B cell (primary cell): Measurements from ENCODE around the gene CFAP73. TPM values are rescaled to one million over a fixed set of nuclear protein-coding genes. Genes with fewer than 3 reads are reported as not detected.

Source experiments
- ATAC-seq: fragments of 200-7000 bp; cut with Tn5 transposase; one replicate; pipeline ENCODE4 v1.10.0; 2021; ENCODE audit warnings: low read depth, mild to moderate bottlenecking, moderate number of reproducible peaks, moderate library complexity
- CTCF ChIA-PET: fragments of 350-600 bp; sonication (Branson Sonifier 250); formaldehyde crosslinking; loops from one replicate; lab custom pipeline; 2021; ENCODE audit warnings: antibody characterized with exemption, inconsistent platforms; lab: Charles Lee
- POLR2A ChIA-PET: fragments of 350-600 bp; sonication (Branson Sonifier 250); formaldehyde crosslinking; loops from one replicate; lab custom pipeline; 2021; ENCODE audit warnings: antibody characterized with exemption; lab: Charles Lee
- DNase-seq: peaks from one replicate; pipeline ENCODE4 v3.0.0; 2013
- H2AFZ ChIP-seq: 2 replicates; pipeline ENCODE4 v1.6.1; 2012; ENCODE audit warnings: mild to moderate bottlenecking, low read depth, low read length; ENCODE audit not compliant: insufficient read depth, poor library complexity, severe bottlenecking
- H3K27ac ChIP-seq, 2 donors: 1 replicate in 1 of 2; 2 replicates in 1 of 2; pipeline ENCODE4 v1.5.1; 2012 to 2013; ENCODE audit warnings: low read length in 2 of 2, mild to moderate bottlenecking in 2 of 2, moderate library complexity in 1 of 2
- H3K27me3 ChIP-seq, 4 experiments: fragments of 200-600 bp in 1 of 4; sonication (generic) in 1 of 4; replicated peaks in 1 of 4; 1 replicate in 2 of 4; 2 replicates in 2 of 4; pipeline versions ENCODE4 v1.6.1 to v1.7.0; 2013 to 2016; ENCODE audit warnings: low read length in 3 of 4, mild to moderate bottlenecking in 2 of 4, mixed read lengths in 1 of 4, moderate library complexity in 1 of 4; ENCODE audit not compliant: insufficient read depth in 4 of 4, control insufficient read depth in 3 of 4; ENCODE audit errors: control extremely low read depth in 1 of 4
- H3K36me3 ChIP-seq, 2 experiments: replicated peaks in 1 of 2; 1 replicate in 1 of 2; 2 replicates in 1 of 2; pipeline versions ENCODE4 v1.6.1 to v1.7.1; 2013; ENCODE audit warnings: low read length in 1 of 2; ENCODE audit not compliant: insufficient read depth in 2 of 2, control insufficient read depth in 1 of 2; ENCODE audit errors: control extremely low read depth in 1 of 2, extremely low read depth in 1 of 2
- H3K4me1 ChIP-seq, 2 donors: fragments of 200-600 bp in 1 of 2; sonication (generic) in 1 of 2; 1 replicate in 1 of 2; 2 replicates in 1 of 2; pipeline versions ENCODE4 v1.5.1 to v1.6.1; 2013 to 2017; ENCODE audit warnings: low read length in 2 of 2; ENCODE audit not compliant: control insufficient read depth in 2 of 2, insufficient read depth in 2 of 2
- H3K4me2 ChIP-seq: replicated peaks from 2 replicates; pipeline ENCODE3; 2012; ENCODE audit warnings: mild to moderate bottlenecking, low read depth, low read length; ENCODE audit not compliant: poor library complexity, severe bottlenecking
- H3K4me3 ChIP-seq, 5 experiments: fragments of 200-600 bp in 1 of 5; sonication (generic) in 1 of 5; 1 replicate in 3 of 5; 2 replicates in 2 of 5; pipeline versions ENCODE4 v1.5.1 to v1.7.0; 2011 to 2016; ENCODE audit warnings: low read length in 4 of 5, mild to moderate bottlenecking in 4 of 5, low read depth in 2 of 5, control low read depth in 1 of 5, moderate library complexity in 1 of 5; ENCODE audit not compliant: insufficient read depth in 1 of 5; ENCODE audit errors: control extremely low read depth in 1 of 5, extremely low read depth in 1 of 5
- H3K79me2 ChIP-seq: fragments of 200-600 bp; sonication (generic); one replicate; pipeline ENCODE4 v1.6.0; 2016; ENCODE audit warnings: low read length; ENCODE audit not compliant: control insufficient read depth, insufficient read depth
- H3K9ac ChIP-seq: fragments of 200-600 bp; sonication (generic); 2 replicates; pipeline ENCODE4 v1.6.1; 2017; ENCODE audit warnings: mild to moderate bottlenecking, low read length, moderate library complexity
- H3K9me3 ChIP-seq, 3 donors: one replicate each; pipeline versions ENCODE4 v1.6.1 to v1.7.1; 2013; ENCODE audit warnings: low read length in 2 of 3; ENCODE audit not compliant: control insufficient read depth in 2 of 3, insufficient read depth in 1 of 3; ENCODE audit errors: control extremely low read depth in 1 of 3
- H4K20me1 ChIP-seq: 2 replicates; pipeline ENCODE4 v1.6.0; 2012; ENCODE audit warnings: mild to moderate bottlenecking, low read length; ENCODE audit not compliant: insufficient read depth, control insufficient read depth, poor library complexity, severe bottlenecking
- H3K27ac Mint-ChIP-seq: one replicate; pipeline ENCODE4 v1.8.0; 2021; ENCODE audit warnings: mixed read lengths
- H3K27me3 Mint-ChIP-seq: one replicate; pipeline ENCODE4 v1.8.0; 2021; ENCODE audit warnings: mixed read lengths
- H3K4me1 Mint-ChIP-seq: one replicate; pipeline ENCODE4 v1.8.0; 2021; ENCODE audit warnings: mixed read lengths
- H3K4me3 Mint-ChIP-seq: one replicate; pipeline ENCODE4 v1.8.0; 2021; ENCODE audit warnings: mixed read lengths
- H3K9me3 Mint-ChIP-seq: one replicate; pipeline ENCODE4 v1.8.0; 2022; ENCODE audit warnings: mixed read lengths; ENCODE audit not compliant: insufficient read depth
- EZH2 ChIP-seq: IDR thresholded peaks from 2 replicates; pipeline ENCODE4 v1.6.1; 2012; ENCODE audit warnings: borderline replicate concordance, low read depth, mild to moderate bottlenecking, moderate library complexity, low read length; ENCODE audit not compliant: insufficient read depth, poor library complexity, severe bottlenecking
- WGBS: methylation state at CpG from one replicate; pipeline ENCODE4 v1.1.5; 2013; ENCODE audit warnings: missing lambda C conversion rate; ENCODE audit not compliant: insufficient coverage; 5-methylcytosine and 5-hydroxymethylcytosine counted together
- intact Hi-C: fragments of 100-400 bp; cut with micrococcal nuclease; formaldehyde crosslinking; loops from one replicate; pipeline ENCODE4 v1.10.0; 2022
- polyA plus RNA-seq: library from polyadenylated mRNA; depleted of rRNA; stranded (reverse); fragments of >200 nt; gene quantifications from 2 replicates; pipeline ENCODE4 v1.2.3, GENCODE V29; 2012
- total RNA-seq, 2 donors: library from RNA; stranded (reverse); fragments of 120-200 nt in 1 of 2; gene quantifications; 1 replicate in 1 of 2; 2 replicates in 1 of 2; pipeline versions ENCODE4 v1.2.3 to v1.2.4, GENCODE V29; 2013 to 2022
- TF ChIP-seq, protein P1 (sequence below): fragments of 200-600 bp; IDR thresholded peaks from one replicate; pipeline ENCODE4 v1.8.0; 2022; ENCODE audit warnings: antibody characterized with exemption, mild to moderate bottlenecking

CFAP73 gene
- total and polyA plus RNA-seq, 2 donors (not counting 1 experiment from before 2014, with no cell fraction given): 0.13 to 5.1 TPM

DNA sequence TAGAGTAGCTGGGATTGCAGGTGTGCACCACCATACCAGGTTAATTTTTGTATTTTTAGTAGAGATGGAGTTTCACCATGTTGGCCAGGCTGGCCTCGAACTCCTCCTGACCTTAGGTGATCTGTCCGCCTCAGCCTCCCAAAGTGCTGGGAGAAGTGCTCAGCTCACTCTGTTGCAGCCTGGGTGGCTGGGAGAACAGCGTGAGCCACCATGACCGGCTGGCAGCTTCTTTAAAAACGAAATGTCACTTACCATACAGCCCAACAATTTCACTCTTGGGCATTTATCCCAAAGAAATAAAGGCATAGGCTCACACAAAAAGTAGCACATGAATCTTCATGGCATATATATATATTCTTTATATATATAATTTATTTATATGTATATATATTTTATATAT is 4.7 kb upstream of the CFAP73 start:
- no peak overlapping the region for H3K9ac ChIP-seq
- no peaks in the 10 kb centered on the region for H4K20me1 ChIP-seq
- no peaks in the 10 kb centered on the region for H3K36me3 ChIP-seq
- peaks cover 3% of the 10 kb centered on the region for H3K9me3 Mint-ChIP-seq
- 93% methylated on average over 2 of the region's 5 CpGs for WGBS
- no peak overlapping the region for H3K4me3 ChIP-seq
- no peak overlapping the region for H3K27ac Mint-ChIP-seq
- intact Hi-C loops: no loop called here
- ChIA-PET CTCF (interaction anchor here (0.9 to 1.0 kb wide), 3 partner anchors 8 to 96 kb away, joined by 3 to 5 read pairs (median 4); no protein-coding TSS in a partner anchor), POLR2A (no interaction called here)
- no peak overlapping the region for H3K27ac ChIP-seq
- H3K27me3 Mint-ChIP-seq: no peaks in the 10 kb centered on the region
- H3K4me2 ChIP-seq: no peak overlapping the region
- H3K9me3 ChIP-seq: peaks cover 0 to 6% (median 1%) of the 10 kb centered on the region in 3 donors
- H3K4me1 Mint-ChIP-seq: peaks cover 19% of the 10 kb centered on the region
- H3K27me3 ChIP-seq: no peaks in the 10 kb centered on the region
- peaks cover 14 to 17% of the 10 kb centered on the region in 2 donors for H3K4me1 ChIP-seq
- TF ChIP-seq EZH2: no peak
- TF ChIP-seq, protein P1, sequence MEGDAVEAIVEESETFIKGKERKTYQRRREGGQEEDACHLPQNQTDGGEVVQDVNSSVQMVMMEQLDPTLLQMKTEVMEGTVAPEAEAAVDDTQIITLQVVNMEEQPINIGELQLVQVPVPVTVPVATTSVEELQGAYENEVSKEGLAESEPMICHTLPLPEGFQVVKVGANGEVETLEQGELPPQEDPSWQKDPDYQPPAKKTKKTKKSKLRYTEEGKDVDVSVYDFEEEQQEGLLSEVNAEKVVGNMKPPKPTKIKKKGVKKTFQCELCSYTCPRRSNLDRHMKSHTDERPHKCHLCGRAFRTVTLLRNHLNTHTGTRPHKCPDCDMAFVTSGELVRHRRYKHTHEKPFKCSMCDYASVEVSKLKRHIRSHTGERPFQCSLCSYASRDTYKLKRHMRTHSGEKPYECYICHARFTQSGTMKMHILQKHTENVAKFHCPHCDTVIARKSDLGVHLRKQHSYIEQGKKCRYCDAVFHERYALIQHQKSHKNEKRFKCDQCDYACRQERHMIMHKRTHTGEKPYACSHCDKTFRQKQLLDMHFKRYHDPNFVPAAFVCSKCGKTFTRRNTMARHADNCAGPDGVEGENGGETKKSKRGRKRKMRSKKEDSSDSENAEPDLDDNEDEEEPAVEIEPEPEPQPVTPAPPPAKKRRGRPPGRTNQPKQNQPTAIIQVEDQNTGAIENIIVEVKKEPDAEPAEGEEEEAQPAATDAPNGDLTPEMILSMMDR: no peak
- H3K79me2 ChIP-seq: no peaks in the 10 kb centered on the region
- DNase-seq: no peak
- no peak for ATAC-seq
- H3K4me3 Mint-ChIP-seq: no peak overlapping the region
- H2AFZ ChIP-seq: no peak overlapping the region

GRCh38 chr12:113145720-113146551 is 3.6 kb upstream of the CFAP73 start:
- Histone ChIP-seq H3K27ac (no peak overlapping the region), H3K36me3 (no peaks in the 10 kb centered on the region), H3K9me3 (peaks cover 0 to 6% (median 1%) of the 10 kb centered on the region in 3 donors), H3K9ac (no peak overlapping the region), H3K27me3 (no peaks in the 10 kb centered on the region), H2AFZ (no peak overlapping the region), H3K79me2 (no peaks in the 10 kb centered on the region), H3K4me2 (no peak overlapping the region), H4K20me1 (no peaks in the 10 kb centered on the region), H3K4me1 (peaks cover 14 to 17% of the 10 kb centered on the region in 2 donors), H3K4me3 (no peak overlapping the region)
- DNase-seq (no peak), ATAC-seq (no peak)
- no peak overlapping the region for H3K27ac Mint-ChIP-seq
- CTCF ChIA-PET: interaction anchor here (0.9 kb wide), 1 partner anchor 28 kb away, joined by 4 read pairs; no protein-coding TSS in a partner anchor
- 98% methylated on average over 8 of the region's 12 CpGs for WGBS
- TF ChIP-seq, protein P1: no peak
- no peak for TF ChIP-seq EZH2
- H3K4me1 Mint-ChIP-seq: peaks cover 16% of the 10 kb centered on the region
- H3K9me3 Mint-ChIP-seq: peaks cover 3% of the 10 kb centered on the region
- POLR2A ChIA-PET: no interaction called here
- intact Hi-C loops: no loop called here
- H3K4me3 Mint-ChIP-seq: no peak overlapping the region
- H3K27me3 Mint-ChIP-seq: no peaks in the 10 kb centered on the region
